Calu3 (cell line): Measurements from ENCODE around the gene IMP4. TPM values are rescaled to one million over a fixed set of nuclear protein-coding genes. Genes with fewer than 3 reads are reported as not detected.

Experiments
- BruUV-seq: library from RNA; stranded (reverse); fragments of 400-500 nt; replicated peaks from 2 replicates; lab custom pipeline; 2021; lab: Mats Ljungman, UMichigan
- CTCF ChIA-PET: fragments of 300-600 bp; sonication (Branson Sonifier 250); formaldehyde crosslinking; loops from one replicate; lab custom pipeline; 2022; ENCODE audit warnings: antibody characterized with exemption; lab: Charles Lee
- DNase-seq: peaks from one replicate; pipeline ENCODE4 v3.0.0; 2022
- H3K27ac Mint-ChIP-seq: one replicate; pipeline ENCODE4 v1.8.0; 2022; ENCODE audit warnings: mixed read lengths; ENCODE audit not compliant: unreplicated experiment
- H3K27me3 Mint-ChIP-seq: one replicate; pipeline ENCODE4 v1.8.0; 2022; ENCODE audit warnings: mixed read lengths; ENCODE audit not compliant: unreplicated experiment
- H3K36me3 Mint-ChIP-seq: one replicate; pipeline ENCODE4 v1.8.0; 2022; ENCODE audit warnings: mild to moderate bottlenecking, moderate library complexity, mixed read lengths; ENCODE audit not compliant: insufficient read depth, unreplicated experiment
- H3K4me1 Mint-ChIP-seq: one replicate; pipeline ENCODE4 v1.8.0; 2022; ENCODE audit warnings: mild to moderate bottlenecking, low read depth, mixed read lengths; ENCODE audit not compliant: unreplicated experiment
- H3K4me3 Mint-ChIP-seq: one replicate; pipeline ENCODE4 v1.8.0; 2022; ENCODE audit warnings: mild to moderate bottlenecking, low read depth, moderate library complexity, mixed read lengths; ENCODE audit not compliant: unreplicated experiment
- H3K9me3 Mint-ChIP-seq: one replicate; pipeline ENCODE4 v1.8.0; 2022; ENCODE audit warnings: low read depth, mixed read lengths; ENCODE audit not compliant: unreplicated experiment
- CTCF ChIP-seq: fragments of 200-600 bp; IDR thresholded peaks from one replicate; pipeline ENCODE4 v1.8.0; 2022; ENCODE audit warnings: antibody characterized with exemption; ENCODE audit not compliant: unreplicated experiment
- intact Hi-C: fragments of 100-400 bp; cut with micrococcal nuclease; formaldehyde crosslinking; loops from one replicate; pipeline ENCODE4 v1.10.0; 2022; ENCODE audit not compliant: unreplicated experiment
- total RNA-seq: library from RNA; stranded (reverse); gene quantifications from 2 replicates; pipeline ENCODE4 v1.2.3, GENCODE V29; 2022

IMP4 gene
- total RNA-seq, 1 experiment from 2014 or later, result 89.4 TPM

DNA sequence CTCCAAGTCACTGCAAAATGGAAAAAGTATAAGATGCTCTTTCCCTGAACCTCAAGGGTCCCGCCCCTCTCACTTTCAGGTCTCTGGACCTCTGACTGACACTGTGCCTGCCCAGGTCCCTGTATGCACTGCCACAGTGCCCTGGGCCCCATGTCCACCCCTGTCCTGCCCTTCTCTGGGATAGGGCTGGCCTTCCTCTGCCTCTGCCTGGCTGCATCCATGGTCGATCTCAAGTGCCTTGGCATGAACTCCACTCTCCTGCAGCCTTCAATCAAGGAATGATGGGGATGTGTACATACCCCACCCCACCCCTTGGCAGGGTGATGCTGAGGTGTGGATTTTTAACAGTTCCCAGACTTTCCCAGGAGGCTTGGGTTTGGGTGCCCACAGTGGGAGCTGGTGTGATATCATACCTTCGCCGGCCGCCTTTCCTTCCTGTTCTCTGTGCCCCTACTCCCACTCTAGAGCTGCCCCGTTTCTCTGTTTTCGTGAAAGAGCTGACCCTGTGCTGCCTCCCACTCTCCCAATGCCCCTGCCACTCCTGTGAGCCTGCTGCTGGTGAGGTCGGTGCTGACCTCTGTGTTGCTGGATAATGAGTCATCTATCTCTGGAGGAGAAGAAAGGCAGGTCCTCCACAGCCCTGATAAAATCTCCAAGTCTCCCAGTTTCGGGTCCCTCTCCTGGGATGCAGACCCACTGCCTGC is 32.0 kb downstream of the IMP4 start:
- no TSS peak for BruUV-seq

GRCh38 chr2:130375291-130376266 is 32.9 kb downstream of the IMP4 start:
- TF ChIP-seq CTCF, result no peak
- Mint-ChIP-seq H3K27me3 (no peaks in the 10 kb centered on the region), H3K36me3 (peaks cover 38% of the 10 kb centered on the region), H3K27ac (peak overlapping the region; percentile 38), H3K4me3 (peak overlapping the region; percentile 10), H3K4me1 (peaks cover 44% of the 10 kb centered on the region), H3K9me3 (no peaks in the 10 kb centered on the region)
- intact Hi-C loops, result no loop called here
- no TSS peak for BruUV-seq
- no peak for DNase-seq
- CTCF ChIA-PET, result no interaction called here

More for the DNA sequence above, 32.0 kb downstream of the IMP4 start:
- peaks cover 38% of the 10 kb centered on the region for H3K36me3 Mint-ChIP-seq
- no peak for TF ChIP-seq CTCF
- no peaks in the 10 kb centered on the region for H3K9me3 Mint-ChIP-seq
- no peaks in the 10 kb centered on the region for H3K27me3 Mint-ChIP-seq
- H3K4me1 Mint-ChIP-seq, result peaks cover 36% of the 10 kb centered on the region
- DNase-seq, result no peak
- CTCF ChIA-PET, result no interaction called here
- peak overlapping the region; percentile 38 for H3K27ac Mint-ChIP-seq
- intact Hi-C loops, result no loop called here
- H3K4me3 Mint-ChIP-seq, result peak overlapping the region; percentile 10

DNA sequence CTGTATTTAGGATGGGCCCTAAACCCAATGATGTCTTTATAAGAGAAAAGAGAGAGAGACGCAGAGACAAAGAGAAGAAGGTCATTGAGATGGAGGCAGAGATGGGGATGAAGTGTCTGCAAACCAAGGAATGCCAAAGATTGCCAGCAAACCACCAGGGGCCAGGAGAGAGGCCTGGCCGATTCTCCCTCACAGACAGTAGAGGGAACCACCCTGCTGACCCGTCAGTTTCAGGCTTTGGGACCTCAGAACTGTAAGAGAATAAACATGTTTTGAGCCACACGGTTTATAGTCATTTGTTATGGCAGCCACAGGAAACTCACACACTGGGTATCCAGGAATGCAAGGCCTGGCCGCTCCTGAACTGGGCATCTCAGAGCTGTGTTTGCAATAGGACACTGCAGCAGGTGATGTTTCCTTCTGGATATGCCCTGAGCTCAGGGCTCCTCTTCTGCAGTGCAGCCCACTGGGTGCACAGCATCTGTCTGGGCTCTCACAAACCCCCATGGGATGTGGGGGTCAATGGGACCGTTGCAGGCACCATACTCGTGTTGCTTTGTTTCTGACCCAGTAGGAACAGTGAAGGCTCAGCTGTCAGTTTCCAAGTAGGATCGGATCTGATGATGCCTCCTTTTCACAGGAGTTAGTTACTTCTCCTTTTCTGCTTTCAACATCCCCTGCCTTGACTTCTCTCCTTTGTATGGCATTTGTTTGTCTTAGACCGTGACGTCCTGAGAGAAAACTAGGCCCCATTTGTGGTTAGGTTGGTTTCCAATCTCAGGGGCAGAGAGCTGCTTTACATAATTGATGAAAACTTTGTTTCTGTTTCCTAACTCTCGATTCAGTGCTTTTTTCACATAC is 34.0 kb downstream of the IMP4 start:
- no peak overlapping the region for H3K4me3 Mint-ChIP-seq
- DNase-seq, result no peak
- peaks cover 27% of the 10 kb centered on the region for H3K36me3 Mint-ChIP-seq
- intact Hi-C loops, result no loop called here
- H3K4me1 Mint-ChIP-seq, result peaks cover 35% of the 10 kb centered on the region
- no peaks in the 10 kb centered on the region for H3K27me3 Mint-ChIP-seq
- H3K27ac Mint-ChIP-seq, result no peak overlapping the region
- H3K9me3 Mint-ChIP-seq, result no peaks in the 10 kb centered on the region
- CTCF ChIA-PET, result interaction anchor here (0.6 kb wide), 2 partner anchors 19 to 737 kb away, joined by 3 read pairs; no protein-coding TSS in a partner anchor
- no peak for TF ChIP-seq CTCF
- no TSS peak for BruUV-seq

GRCh38 chr2:130377491-130377890 is 34.8 kb downstream of the IMP4 start:
- DNase-seq, result no peak
- no peaks in the 10 kb centered on the region for H3K27me3 Mint-ChIP-seq
- TF ChIP-seq CTCF, result no peak
- no peak overlapping the region for H3K27ac Mint-ChIP-seq
- H3K36me3 Mint-ChIP-seq, result peaks cover 19% of the 10 kb centered on the region
- CTCF ChIA-PET, result interaction anchor here (0.6 to 1.4 kb wide), 3 partner anchors 13 to 736 kb away, joined by 3 read pairs; no protein-coding TSS in a partner anchor
- H3K4me1 Mint-ChIP-seq, result peaks cover 35% of the 10 kb centered on the region
- intact Hi-C loops, result no loop called here
- no peaks in the 10 kb centered on the region for H3K9me3 Mint-ChIP-seq
- BruUV-seq, result no TSS peak
- H3K4me3 Mint-ChIP-seq, result no peak overlapping the region
